OCI-LY3 (cell line): ENCODE measurements around the gene SLC25A41.

ENCODE experiments used
- H2AFZ ChIP-seq: fragments of 200-600, 300-600 bp; shearing (Covaris generic); 2 replicates; pipeline ENCODE4 v1.6.0; 2014; ENCODE audit warnings: antibody characterized with exemption, low read depth, low read length
- H3K27ac ChIP-seq: fragments of 200-600, 300-600 bp; sonication (generic); 2 replicates; pipeline ENCODE4 v1.5.1; 2014; ENCODE audit warnings: mild to moderate bottlenecking, low read length, moderate library complexity, mixed read lengths
- H3K27me3 ChIP-seq: fragments of 200-600, 300-600 bp; sonication (generic); 2 replicates; pipeline ENCODE4 v1.6.1; 2014; ENCODE audit warnings: low read depth, low read length, mixed read lengths
- H3K36me3 ChIP-seq: fragments of 200-600, 300-600 bp; sonication (generic); replicated peaks from 2 replicates; pipeline ENCODE3; 2014; ENCODE audit warnings: low read depth, low read length, mixed read lengths
- H3K4me1 ChIP-seq: fragments of 300-600, 200-600 bp; sonication (generic); 2 replicates; pipeline ENCODE4 v1.6.1; 2014; ENCODE audit warnings: low read length, mixed read lengths
- H3K4me2 ChIP-seq: fragments of 200-600, 300-600 bp; sonication (generic); 2 replicates; pipeline ENCODE4 v1.6.1; 2014; ENCODE audit warnings: low read length, mixed read lengths
- H3K4me3 ChIP-seq: fragments of 300-600, 200-600 bp; sonication (generic); 2 replicates; pipeline ENCODE4 v1.5.1; 2014; ENCODE audit warnings: antibody characterized with exemption, mild to moderate bottlenecking, low read length, moderate library complexity
- H3K79me2 ChIP-seq: fragments of 300-600, 200-600 bp; shearing (Covaris generic); 2 replicates; pipeline ENCODE4 v1.6.1; 2014; ENCODE audit warnings: mild to moderate bottlenecking, low read length, mixed read lengths
- H3K9ac ChIP-seq: fragments of 300-600, 200-600 bp; shearing (Covaris generic); 2 replicates; pipeline ENCODE4 v1.6.0; 2014; ENCODE audit warnings: mild to moderate bottlenecking, low read length, moderate library complexity
- H3K9me3 ChIP-seq: fragments of 200-600, 300-600 bp; shearing (Covaris generic); 2 replicates; pipeline ENCODE4 v1.6.1; 2014; ENCODE audit warnings: low read length, mixed read lengths; ENCODE audit not compliant: insufficient read depth
- H4K20me1 ChIP-seq: fragments of 200-600, 300-600 bp; sonication (generic); 2 replicates; pipeline ENCODE4 v1.6.1; 2016; ENCODE audit warnings: low read length, mixed read lengths; ENCODE audit not compliant: insufficient read depth
- EZH2phosphoT487 ChIP-seq: fragments of 200-600 bp; shearing (Covaris generic); IDR thresholded peaks from 2 replicates; pipeline ENCODE4 v1.6.1; 2018; ENCODE audit warnings: antibody characterized with exemption, mixed run types, low read depth
- TF ChIP-seq, protein P1 (sequence below): fragments of 200-600, 300-600 bp; sonication (generic); IDR thresholded peaks from 2 replicates; pipeline ENCODE4 v1.5.1; 2014; ENCODE audit warnings: antibody characterized with exemption, low read length, low read depth

The SLC25A41 gene

DNA sequence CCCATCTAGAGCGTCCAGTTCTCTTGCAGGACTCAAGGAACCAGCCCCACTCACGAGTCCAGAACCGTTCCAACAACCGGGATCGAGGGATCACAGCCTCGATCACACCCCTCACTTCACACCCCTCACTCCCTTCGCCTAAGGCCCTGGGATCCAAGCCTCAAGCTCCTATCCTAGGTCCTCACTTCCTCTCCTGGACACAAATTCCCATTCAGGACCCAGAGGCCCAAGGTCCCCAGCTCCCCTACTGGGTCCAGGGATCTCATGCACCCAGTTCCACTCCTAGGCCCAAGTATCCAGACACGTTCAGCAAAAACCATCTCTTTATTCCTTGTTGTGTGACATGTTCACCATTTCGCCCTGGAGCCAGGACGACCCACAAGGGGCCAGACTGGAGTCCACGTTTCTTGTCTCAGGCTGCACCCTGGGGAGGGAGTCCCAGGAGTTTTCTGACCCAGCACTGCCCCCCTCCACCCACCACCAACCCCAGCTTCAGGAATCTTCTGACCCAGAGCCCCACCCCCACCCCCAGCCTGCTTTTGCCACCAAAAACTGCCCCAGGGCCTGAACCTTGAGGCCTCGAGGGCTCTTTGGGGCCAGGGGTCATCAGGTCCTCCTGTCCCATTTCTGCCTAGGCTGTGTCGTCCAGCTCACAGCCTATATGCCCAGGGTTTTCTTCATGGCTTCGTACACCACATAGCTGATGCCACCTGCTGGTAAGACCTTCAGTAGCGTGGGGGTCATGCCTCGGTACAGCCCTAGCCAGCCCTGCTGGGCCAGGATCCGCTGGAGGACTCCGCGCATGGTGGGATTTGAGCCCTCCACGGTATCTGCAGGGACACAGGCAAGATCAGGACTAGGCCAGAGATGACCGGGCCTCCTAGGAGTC lies 7.6 kb downstream of the SLC25A41 start:
- peak overlapping the region; percentile 86 for H3K4me2 ChIP-seq

DNA sequence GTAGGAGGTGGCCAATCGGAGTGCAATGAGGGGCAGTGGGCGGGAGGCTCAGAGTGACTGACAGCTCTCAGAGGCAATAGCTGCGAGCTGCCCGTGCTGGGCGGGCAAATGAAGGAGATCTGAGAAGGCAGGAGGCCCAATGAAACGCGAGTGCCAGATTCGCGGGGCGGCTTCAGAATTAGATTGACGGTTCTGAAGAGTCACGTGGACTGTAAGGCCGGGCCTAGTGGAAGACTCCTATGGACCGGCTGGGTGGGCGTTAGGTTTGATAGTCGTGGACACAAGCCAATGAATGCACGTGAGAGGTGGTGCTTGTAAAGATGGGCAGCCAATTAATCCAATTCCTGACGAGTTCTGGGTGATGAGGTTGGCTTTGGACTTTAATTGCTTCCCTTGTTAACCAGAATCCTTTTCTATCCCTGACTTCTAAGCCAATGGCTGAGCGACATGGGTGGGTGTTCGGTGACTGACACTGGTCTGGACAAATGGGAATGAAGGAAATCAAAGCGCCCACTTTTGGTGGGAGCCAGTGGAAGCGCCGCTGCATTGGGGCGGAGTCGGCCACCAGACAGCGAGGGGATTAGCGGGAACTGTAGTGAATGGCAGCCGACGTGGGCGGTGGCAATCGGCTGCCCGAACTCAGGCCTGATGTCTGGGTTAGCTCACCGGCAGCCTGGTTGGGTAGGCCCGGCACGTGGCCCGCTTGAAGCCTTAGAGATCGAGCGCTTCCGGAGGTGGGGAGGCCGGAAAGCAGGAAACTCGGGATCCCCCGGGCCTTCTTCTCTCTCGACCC lies 8.4 kb downstream of the SLC25A41 start:
- Histone ChIP-seq H3K4me1 (peaks cover 30% of the 10 kb centered on the region), H3K9me3 (no peaks in the 10 kb centered on the region), H4K20me1 (peaks cover 40% of the 10 kb centered on the region), H3K36me3 (peaks cover 38% of the 10 kb centered on the region), H2AFZ (peak overlapping the region; percentile 67), H3K9ac (peak overlapping the region; percentile 56), H3K27me3 (no peaks in the 10 kb centered on the region), H3K4me3 (peak overlapping the region; percentile 70), H3K27ac (peak overlapping the region; percentile 62), H3K79me2 (peaks cover 50% of the 10 kb centered on the region), H3K4me2 (peak overlapping the region; percentile 86)
- TF ChIP-seq EZH2phosphoT487, result no peak
- TF ChIP-seq, protein P1, sequence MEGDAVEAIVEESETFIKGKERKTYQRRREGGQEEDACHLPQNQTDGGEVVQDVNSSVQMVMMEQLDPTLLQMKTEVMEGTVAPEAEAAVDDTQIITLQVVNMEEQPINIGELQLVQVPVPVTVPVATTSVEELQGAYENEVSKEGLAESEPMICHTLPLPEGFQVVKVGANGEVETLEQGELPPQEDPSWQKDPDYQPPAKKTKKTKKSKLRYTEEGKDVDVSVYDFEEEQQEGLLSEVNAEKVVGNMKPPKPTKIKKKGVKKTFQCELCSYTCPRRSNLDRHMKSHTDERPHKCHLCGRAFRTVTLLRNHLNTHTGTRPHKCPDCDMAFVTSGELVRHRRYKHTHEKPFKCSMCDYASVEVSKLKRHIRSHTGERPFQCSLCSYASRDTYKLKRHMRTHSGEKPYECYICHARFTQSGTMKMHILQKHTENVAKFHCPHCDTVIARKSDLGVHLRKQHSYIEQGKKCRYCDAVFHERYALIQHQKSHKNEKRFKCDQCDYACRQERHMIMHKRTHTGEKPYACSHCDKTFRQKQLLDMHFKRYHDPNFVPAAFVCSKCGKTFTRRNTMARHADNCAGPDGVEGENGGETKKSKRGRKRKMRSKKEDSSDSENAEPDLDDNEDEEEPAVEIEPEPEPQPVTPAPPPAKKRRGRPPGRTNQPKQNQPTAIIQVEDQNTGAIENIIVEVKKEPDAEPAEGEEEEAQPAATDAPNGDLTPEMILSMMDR, result no peak

More for the DNA sequence above, 7.6 kb downstream of the SLC25A41 start:
- TF ChIP-seq, protein P1, result peak; percentile 45
- TF ChIP-seq EZH2phosphoT487, result no peak
- H3K9ac ChIP-seq, result peak overlapping the region; percentile 56
- H3K79me2 ChIP-seq, result peaks cover 41% of the 10 kb centered on the region
- peak overlapping the region; percentile 62 for H3K27ac ChIP-seq
- peak overlapping the region; percentile 67 for H2AFZ ChIP-seq
- H3K36me3 ChIP-seq, result peaks cover 29% of the 10 kb centered on the region
- peaks cover 30% of the 10 kb centered on the region for H3K4me1 ChIP-seq
- peaks cover 31% of the 10 kb centered on the region for H4K20me1 ChIP-seq
- H3K9me3 ChIP-seq, result no peaks in the 10 kb centered on the region
- H3K27me3 ChIP-seq, result no peaks in the 10 kb centered on the region
- peak overlapping the region; percentile 70 for H3K4me3 ChIP-seq

DNA sequence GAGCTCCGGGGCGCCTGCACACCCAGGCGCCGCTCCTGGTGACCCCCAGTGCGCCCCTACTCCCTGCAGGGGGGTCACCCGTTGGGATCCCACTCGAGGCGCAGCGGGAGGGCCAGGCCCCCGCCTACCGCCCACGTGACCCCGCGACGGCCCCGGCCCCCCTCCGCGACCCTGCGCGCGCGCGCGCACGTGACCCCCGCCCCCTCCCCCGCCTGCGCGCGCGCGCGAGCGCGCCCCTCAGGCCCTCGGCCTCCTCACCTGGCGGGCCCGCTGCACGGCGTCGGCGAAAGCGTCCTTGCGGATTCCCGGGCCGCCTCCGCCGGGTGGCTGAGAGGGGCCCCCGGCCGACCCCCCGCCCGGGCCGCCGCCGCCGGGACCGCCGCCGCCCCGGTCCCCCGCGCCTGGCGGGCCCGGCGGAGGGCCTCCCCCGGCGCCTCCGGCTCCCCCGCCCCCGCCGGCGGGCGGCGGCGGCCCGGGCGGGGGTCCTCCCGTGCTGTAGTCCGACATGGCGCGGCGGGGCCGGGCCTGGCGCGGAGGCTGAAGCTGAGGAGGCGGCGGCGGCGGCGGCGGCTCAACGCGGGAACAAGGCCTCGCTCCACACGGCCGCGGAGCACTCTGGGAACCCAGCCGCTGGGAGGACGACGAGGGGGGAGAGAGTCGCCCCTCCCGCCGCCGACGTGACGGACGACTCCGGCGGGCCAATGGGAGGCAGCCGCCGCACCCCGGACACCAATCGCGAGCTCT lies 9.2 kb downstream of the SLC25A41 start, which contains the start of gene KHSRP:
KHSRP (minus strand) TSS at position 617 of the 744 bp plus-strand sequence; CDS start at position 507, 110 bp downstream.
- Histone ChIP-seq H3K27me3 (no peaks in the 10 kb centered on the region), H3K4me2 (peak within 1 kb of the TSS; percentile 90), H3K9me3 (no peaks in the 10 kb centered on the region), H4K20me1 (peaks cover 47% of the 10 kb centered on the region), H3K4me3 (peak within 1 kb of the TSS; percentile 88), H3K36me3 (peaks cover 45% of the 10 kb centered on the region), H3K9ac (peak within 1 kb of the TSS; percentile 90), H3K27ac (peak within 1 kb of the TSS; percentile 62), H3K4me1 (peaks cover 26% of the 10 kb centered on the region), H3K79me2 (peaks cover 57% of the 10 kb centered on the region), H2AFZ (peak within 1 kb of the TSS; percentile 67)
- TF ChIP-seq EZH2phosphoT487, result no peak
- TF ChIP-seq, protein P1, result no peak
